ENCODE data around the gene NTN5.
"Not testable (repeated sequence)": the region's sequence is repeated elsewhere in the genome, so short reads cannot be mapped to it uniquely, and the experiment has no call there.

The NTN5 gene, protein sequence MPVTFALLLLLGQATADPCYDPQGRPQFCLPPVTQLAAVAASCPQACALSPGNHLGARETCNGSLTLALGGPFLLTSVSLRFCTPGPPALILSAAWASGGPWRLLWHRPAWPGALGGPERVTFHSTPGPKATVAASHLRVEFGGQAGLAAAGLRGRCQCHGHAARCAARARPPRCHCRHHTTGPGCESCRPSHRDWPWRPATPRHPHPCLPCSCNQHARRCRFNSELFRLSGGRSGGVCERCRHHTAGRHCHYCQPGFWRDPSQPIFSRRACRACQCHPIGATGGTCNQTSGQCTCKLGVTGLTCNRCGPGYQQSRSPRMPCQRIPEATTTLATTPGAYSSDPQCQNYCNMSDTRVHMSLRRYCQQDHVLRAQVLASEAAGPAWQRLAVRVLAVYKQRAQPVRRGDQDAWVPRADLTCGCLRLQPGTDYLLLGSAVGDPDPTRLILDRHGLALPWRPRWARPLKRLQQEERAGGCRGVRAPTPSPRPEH

DNA sequence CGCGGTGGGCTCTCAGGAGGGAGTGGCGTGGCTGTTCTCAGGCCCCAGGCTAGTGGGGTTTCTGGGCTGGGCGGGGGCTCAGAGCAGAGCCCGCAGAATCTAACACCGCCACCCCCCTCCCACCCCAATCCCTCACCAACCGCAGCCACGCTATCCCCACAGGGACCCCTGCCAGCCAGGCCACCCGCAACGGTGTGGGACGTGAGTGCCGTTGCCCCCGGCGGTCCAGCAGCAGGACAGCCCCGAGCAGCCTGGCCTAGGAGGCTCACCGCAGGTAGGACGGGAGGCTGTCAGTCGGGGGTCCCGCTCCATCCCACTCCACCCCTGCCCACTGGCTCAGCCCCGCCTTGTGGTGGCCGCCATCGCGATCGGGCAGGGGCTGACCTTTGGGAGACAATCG lies at the start of gene NTN5:
TSS of gene NTN5 (minus strand) at position 24 of the 400 bp plus-strand sequence. CDS start 2,031 bp downstream, outside the sequence.
- DNase-seq (ENCODE audit: low read depth in 2 of 3, low spot score in 1 of 3): no peak

DNA sequence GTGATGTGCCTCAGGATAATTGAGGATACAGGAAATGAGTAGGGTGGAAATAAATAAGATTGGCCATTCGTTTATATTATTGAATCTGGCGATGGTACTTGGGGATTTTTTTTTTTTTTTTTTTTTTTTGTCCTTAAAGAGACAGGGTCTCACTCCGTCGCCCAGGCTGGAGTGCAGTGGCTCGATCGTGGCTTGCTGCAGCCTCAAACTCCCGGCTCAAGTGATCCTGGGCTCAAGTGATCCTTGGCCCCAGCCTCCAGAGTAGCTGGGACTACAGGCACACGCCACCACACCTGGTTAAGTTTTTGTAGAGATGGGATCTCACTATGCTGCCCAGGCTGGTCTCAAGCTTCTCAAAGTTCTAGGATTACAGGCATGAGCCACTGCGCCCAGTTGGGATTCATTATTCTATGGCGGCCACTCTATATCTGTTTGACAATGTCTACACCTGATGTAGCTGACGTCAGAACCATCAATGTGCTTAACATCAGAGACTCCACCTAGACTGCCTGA lies 49.4 kb upstream of the NTN5 start:
- DNase-seq (ENCODE audit: low read depth in 2 of 3, low spot score in 1 of 3): no peak

DNA sequence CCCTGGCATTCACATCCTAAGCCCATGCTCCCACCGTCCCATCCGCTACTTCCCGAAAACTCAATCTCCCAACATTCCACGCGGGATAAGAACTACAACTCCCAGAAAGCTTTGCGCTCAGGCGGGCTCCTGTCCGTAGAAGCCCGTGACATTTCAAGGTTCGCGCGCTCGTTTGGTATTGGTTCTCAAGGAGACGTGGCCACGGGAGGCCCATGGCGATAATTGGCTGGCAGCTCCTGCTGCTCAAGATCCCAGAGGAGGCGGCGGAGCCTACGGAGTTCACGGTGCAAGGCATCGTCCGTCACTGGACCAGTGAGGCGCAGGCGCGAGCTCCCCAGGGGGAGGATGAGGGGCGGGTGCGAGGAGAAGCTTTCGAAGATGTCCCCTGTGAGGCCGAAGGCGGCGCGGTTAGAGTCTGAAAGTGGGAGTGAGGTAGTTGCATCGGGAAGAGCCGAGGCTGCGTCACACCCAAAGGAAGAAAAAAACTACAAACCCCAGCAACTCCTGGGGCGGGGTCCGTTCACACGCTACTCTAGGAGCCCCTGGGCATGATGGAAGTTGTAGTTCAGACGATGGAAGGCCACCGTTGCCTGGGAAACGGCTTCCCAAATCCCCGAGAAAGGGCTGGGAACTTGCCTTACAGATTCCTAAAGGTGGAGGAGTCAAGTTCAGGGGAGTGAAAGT lies 47.9 kb upstream of the NTN5 start:
- peak; percentile 83 to 91 (median 91) for DNase-seq (ENCODE audit: low read depth in 2 of 3, low spot score in 1 of 3)

DNA sequence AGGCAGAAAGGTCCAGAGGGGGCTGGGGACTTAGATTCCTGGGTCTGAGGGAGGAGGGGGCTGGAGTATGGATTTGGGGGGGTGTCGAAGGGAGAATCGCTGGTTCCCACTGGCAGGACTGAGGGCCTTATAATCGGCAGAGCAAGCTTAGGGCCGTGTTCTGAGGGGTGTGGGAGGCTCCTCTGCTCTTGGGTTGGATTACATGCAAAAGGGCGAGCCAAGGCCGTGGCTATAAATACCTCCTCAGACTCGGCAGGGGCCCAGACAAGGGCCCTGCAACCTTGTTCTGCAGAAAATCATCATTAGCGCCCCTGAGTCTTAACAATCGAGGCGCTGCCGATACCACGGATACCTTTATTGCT lies 47.4 kb upstream of the NTN5 start:
- DNase-seq (ENCODE audit: low read depth in 2 of 3, low spot score in 1 of 3): no peak

DNA sequence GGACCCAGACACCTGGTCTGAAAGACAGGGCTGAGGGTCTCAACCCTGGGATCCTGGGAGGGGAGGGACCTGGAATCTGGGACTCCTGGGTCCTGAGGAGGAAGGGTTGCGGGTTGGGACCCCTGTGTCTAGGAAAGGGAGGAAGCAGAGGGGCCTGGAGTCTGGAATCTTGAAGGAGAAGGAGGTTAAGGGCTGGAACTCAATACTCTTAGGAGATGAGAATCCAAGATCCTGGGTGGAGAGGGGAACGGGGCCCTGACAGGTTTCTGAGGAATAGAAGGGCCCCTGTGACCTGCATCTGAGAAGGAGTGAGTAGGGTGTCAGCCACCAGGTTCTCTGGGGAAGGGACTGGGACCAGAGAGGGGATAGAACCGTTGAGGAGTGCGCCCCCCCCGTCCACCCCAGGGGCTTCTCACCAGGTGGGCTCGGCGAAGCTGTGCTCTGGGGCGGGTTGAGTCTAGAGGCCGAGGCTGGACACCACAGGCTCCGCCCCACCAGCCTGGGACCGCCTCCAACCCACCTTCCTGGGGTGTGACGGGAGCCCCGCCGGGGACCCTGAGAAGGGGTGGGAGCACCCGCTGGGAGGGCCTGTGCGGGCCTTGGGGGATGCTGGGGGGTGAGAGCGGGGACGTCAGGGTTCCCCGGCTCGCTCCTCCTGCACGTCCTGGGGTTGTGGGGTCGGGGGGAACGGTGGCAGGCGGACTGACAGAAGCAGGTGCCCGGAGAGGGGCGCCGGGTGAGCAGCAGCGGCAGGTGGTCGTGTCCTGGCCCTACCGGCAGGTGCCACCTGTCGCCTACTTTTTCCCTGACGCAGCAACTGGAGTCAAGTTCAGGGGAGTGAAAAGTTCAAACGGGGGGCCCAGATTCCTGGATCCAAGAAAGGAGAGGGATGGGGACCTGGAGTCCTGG lies 46.7 kb upstream of the NTN5 start, which contains the start of gene MAMSTR:
TSS of gene MAMSTR (minus strand) at position 463 of the 909 bp plus-strand sequence. CDS start 694 bp downstream, outside the sequence.
- DNase-seq (ENCODE audit: low read depth in 2 of 3, low spot score in 1 of 3): no peak

DNA sequence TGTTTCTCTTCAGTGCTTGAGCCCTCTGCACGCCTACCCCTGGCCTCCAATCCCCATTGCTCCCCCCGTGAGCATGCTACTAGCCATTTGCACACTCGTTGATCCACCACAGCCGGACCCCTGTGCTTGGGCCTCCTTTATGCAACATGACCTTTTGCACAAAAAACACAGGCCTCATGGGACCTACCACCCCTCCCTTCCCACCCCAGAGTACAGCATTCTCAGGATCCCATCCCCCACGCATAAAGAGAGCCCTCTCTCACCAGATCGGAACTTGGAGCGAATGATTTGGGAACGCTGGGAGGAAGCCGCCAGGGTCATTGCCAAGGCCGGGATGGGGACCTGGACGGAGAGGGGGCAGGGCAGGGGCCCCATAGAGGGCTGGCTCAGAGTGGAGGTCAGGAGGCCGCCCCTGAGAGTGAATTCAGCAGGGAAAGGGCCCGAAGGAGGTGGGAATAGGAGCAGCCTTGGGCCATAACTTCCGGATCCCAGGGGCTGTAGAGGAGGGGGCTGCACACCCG lies 46.0 kb upstream of the NTN5 start:
- DNase-seq (ENCODE audit: low read depth in 2 of 3, low spot score in 1 of 3): no peak

DNA sequence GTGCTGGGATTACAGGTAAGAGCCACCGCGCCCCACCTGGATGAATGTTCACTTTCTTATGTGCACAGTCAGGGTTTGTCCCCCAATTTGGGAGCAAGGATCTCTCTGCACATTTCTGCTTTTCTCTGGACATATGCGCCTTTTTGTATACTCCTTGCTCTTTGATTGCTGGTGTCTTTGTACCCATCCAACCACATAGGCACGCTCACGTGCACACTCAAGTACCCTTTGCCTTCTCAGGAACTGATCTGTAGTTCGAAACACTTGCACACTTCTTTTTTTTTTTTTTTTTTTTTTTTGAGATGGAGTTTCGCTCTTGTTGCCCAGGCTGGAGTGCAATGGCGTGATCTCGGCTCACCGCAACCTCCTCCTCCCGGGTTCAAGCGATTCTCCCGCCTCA lies 45.3 kb upstream of the NTN5 start:
- not testable (repeated sequence) for DNase-seq (ENCODE audit: low read depth in 2 of 3, low spot score in 1 of 3)

DNA sequence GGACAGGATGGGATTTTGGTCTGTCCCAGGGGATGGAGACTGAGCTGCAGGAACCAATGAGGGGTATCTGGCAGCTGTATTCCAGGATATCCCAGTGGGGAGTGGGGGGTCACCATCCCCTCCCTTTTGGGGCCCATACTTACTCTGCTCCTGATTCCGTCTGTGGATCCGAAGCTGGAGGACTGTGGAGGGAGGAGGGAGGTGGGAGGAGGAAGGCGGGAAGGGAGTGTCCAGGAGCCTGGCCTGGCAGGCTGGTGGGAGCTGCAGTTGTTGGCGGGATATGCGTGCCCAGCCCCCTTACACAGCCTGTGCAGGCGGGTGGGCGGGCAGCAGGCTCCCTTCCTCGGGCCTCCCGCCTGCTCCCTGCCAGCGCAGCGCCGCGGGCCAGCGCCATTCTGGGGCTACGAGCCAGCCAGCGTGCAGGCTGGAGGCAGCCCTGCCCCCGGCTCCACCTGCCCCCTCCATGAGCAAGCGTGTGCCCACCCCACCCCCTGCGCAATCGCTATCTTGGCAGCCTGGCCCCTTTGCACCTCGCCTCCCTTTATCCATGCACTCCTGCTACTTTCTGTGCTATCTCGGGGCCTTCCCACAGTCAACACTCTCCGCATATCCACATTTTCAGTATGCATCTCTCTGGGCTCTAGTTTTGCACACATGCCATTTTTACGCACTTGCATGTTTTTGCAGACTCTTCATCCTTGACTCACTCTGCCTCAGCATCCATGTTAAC lies 43.9 kb upstream of the NTN5 start:
- DNase-seq (ENCODE audit: low read depth in 2 of 3, low spot score in 1 of 3): no peak

DNA sequence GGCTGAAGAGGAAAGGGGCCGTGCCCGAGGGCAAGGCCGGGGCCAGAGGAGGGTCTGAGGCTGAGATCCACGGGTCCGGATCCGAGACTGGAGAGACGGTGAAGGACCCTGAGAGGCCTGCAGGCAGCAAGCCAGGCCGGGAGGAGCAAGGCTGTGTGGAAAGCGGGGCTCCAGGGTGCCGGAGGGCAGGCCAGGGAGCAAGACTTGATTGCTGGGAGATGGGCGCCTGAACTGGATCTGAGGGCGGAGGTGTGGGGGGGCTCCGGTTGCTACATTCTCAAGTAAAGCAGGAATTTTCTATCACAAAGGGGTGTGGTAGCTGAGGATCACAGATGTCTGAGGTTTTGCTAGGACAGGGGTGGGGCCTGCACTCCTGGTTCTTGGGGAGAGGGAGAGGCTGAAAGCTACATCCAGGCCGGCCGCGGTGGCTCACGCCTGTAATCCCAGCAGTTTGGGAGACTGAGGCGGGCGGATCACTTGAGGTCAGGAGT lies 42.9 kb upstream of the NTN5 start:
- DNase-seq (ENCODE audit: low read depth in 2 of 3, low spot score in 1 of 3): no peak

DNA sequence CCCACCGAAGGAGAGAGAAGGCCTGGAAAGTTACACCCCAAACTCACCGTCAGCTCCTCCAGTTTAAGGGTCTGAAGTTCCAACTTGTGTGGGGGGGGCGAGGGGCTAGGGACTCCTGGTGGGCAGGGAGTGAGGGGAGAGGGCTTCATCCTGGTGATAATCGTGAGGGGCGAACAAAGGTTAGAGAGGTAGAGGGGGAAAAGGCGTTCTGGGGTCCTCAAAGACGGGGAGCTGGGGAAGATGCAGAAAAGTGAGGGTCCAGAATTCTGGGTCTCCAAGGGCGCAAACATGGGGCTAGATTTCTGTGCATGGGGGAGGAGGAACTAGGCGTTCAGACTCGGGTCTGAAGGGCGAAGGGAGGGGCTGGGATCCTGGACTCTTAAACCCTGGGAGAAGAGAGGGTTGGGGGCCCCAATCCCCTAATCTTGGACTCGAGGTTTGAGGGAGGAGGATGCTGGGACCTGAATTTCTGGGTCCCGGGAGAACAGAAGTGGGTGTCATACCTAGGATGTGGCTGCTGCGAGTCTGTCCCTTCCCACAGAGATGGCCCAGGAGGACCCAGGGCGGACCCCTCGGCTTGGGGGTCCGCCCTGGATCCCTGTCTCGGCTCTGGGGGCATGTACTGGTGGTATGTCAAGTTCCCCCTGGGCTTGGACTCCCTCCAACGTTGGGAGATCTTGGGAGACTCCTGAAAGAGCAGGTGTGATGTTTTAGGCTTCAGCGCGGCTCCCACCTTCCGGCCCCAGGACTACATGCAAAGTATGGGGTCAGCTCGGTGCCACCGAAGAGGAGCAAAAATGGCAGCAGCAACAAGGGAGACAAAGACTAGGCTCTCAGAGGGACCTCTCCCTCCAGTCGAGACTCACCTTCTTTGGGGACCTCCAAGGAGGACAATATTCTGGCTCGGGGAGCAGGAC lies 42.2 kb upstream of the NTN5 start:
- no peak for DNase-seq (ENCODE audit: low read depth in 2 of 3, low spot score in 1 of 3)

DNA sequence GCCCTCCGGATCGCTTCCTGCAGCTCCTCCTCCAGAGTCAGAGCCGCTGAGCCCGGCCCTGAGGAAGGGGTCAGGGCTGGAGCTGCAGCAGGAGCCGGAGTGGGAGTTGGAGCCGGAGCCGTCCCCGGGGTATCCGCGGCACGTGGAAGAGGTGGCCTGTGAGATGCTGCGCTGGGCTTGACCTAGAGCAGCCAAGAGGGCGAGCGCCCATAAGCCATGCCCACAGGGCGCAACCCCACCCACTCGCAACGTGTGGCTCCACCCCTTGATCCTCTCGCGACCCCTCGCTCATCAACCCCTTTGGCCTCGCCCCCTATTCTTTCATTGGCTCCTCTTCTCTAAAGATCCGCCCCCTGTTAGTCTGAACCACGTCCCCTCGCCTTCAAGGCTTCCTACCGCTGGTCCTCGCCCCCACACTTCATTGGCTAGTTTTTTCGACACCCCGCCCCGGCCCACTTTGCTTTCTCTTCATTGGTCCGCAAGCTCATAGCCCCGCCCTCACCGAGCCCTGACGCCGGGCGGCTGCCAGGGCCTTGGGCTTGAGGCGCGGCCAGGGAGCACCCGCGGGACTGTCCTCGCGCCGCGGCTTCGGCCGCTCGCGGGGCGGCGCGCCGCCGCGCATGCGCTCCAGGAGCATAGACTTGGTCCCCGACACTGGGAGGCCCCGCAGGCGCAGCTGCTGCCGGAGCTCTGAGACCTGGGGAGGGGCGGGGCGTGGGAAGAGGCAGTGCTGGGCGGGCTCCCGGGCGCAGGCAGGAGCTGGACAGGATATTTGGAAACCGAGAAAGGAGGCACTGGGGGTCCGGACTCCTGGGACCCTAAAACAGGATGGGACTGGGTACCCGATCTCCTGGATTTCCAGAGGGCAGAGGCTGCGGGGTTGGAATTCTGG lies 41.3 kb upstream of the NTN5 start:
- peak; percentile 97 to 99 (median 98) for DNase-seq (ENCODE audit: low read depth in 2 of 3, low spot score in 1 of 3)

DNA sequence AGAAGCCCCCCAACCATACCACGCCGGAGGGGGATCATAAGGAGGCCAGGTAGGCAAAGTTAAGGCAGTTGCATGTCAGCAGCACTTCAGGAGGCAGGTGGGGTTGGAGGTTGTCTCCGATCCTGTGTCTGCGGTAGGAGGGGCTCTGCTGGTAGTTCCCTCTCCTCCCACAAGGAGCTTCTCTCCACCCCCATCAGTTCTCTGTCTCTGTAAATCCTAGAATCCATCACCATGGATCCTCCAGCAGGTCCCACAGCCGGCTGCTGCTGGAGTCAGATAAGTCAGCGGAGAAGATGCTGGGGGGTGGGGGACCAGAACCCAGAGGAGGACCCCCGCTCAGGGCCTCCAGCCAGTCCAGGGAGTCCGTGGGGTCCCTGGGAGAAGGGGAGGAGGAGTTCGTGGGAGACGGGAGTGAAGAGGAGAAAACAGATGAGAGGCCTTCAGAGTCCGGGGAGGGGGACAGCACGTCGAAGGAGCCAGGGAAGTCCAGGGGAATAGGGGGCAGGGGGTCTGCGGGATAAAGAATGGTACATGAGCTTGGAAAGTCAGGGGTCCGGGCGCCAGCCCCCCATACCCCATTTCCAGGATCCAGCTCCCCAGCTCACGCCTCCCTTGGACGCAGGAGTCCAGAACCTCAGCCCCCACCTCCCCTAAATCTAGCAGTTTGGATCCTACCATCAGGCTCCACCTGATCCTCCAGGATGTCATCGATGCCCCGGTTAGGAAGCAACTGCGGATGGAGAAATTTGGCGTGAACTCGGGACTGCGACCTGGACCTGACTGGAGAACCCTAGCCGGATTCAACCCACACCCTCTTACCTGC lies 40.4 kb upstream of the NTN5 start:
- DNase-seq (ENCODE audit: low read depth in 2 of 3, low spot score in 1 of 3): no peak

DNA sequence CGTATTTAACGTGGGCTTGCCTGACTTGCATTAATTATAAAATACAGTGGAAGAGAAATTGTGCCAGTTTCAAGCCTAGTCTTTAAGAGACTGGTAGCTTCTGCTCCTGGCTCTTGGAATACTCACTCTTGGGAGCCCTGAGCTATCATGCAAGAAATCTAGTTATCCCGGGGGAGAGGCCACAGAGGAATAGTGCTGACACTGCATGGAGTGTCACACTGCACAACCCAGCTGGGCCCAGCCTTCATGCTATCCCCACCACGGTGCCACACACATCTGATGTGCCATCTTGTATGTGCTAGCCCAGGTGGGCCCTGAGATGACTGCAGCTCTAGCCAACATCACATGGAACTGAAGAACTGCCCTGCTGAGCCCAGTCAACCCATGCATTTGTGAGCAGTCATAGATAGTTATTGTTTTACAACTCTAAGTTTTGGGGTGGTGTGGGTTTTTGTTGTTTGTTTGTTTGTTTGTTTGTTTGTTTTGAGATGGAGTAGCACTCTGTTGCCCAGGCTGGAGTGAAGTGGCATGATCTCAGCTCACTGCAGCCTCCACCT lies 38.4 kb upstream of the NTN5 start:
- DNase-seq (ENCODE audit: low read depth in 2 of 3, low spot score in 1 of 3): no peak

DNA sequence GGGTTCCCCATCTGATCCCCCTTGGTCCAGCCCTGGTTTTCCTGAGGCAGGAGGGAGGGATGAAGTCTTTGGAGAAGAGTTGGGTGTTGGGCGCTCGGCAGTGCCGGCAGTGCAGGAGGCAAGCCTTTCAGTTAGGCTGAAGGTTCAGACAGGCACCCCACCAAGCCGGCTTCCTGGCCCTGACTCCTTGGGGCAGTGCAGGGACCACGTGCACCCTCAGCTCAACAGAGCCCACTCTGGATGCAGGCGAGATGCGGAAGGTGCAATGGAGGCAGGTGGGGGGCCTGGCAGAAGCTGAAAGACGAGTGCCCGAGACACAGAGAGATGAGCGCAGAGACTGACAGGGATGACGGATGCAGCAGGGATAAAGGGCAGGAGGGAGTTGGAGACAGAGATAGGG lies 35.7 kb upstream of the NTN5 start:
- DNase-seq (ENCODE audit: low read depth in 2 of 3, low spot score in 1 of 3): no peak

DNA sequence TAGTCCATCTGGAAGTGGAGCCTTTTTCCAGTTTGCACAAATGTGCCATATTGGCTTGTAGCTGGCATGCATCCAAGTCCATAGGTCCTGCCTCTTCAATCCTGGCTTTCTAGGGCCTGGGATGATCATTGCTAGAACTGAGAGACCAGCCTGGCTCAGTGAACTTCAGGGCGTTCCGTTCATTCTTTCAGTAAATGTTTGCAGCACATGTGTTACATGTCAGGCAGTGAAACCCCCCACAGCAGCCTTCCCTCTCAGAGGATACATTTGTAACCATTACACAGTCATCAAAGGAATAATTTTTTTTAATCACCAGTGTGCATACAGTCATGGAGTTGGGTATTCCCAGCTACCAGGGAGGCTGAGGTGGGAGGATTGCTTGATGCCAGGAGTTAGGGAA lies 32.6 kb upstream of the NTN5 start:
- DNase-seq (ENCODE audit: low read depth in 2 of 3, low spot score in 1 of 3): no peak

DNA sequence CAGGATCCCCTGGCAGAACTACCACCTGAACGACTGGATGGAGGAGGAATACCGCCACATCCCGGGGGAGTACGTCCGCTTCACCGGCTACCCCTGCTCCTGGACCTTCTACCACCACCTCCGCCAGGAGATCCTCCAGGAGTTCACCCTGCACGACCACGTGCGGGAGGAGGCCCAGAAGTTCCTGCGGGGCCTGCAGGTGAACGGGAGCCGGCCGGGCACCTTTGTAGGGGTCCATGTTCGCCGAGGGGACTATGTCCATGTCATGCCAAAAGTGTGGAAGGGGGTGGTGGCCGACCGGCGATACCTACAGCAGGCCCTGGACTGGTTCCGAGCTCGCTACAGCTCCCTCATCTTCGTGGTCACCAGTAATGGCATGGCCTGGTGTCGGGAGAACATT lies 30.5 kb upstream of the NTN5 start:
- DNase-seq (ENCODE audit: low read depth in 2 of 3, low spot score in 1 of 3): no peak

DNA sequence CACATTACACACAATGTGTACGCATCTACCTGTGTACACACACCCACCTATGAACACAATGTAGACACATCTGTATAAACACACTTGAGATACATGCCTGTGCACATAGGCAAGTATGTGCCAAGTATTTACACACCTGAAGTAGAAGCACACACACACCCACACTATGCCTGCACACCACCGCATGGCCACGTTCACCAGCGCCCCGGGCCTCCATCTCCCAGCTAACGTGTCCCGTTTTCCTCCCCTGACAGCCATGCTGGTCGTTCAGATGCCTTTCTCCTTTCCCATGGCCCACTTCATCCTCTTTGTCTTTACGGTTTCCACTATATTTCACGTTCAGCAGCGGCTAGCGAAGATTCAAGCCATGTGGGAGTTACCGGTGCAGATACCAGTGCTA lies 29.9 kb upstream of the NTN5 start:
- DNase-seq (ENCODE audit: low read depth in 2 of 3, low spot score in 1 of 3): no peak
